Iris pigment epithelial cell (primary cell): Measurements from ENCODE around the gene DAPK3.
"Not testable (repeated sequence)": the region's sequence is repeated elsewhere in the genome, so short reads cannot be mapped to it uniquely, and the experiment has no call there.

Experiments
- DNase-seq: peaks from one replicate; pipeline ENCODE4 v3.0.0-alpha.2; 2011; ENCODE audit warnings: low read depth

Gene DAPK3

DNA sequence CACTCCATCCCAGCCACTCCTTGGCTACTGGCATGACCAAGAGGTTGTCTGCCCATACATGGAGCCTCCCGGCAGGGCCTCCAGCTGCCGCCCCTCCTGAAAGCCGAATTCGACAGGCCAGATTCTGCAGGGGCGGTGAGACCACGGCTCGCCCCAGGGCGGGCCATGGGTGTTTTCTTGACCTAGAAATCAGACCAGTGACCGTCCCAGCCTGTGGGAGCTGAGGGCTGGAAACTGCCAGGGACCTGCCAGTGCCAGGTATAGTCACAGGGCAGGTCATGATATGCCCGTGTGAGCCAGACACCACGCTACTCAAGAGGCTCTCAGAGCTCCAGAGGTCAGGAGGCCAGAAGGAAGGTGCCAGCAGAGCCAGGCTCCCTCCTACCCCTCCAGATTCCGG is 16.8 kb downstream of the DAPK3 start:
- no peak for DNase-seq

GRCh38 chr19:3952755-3953276 is 18.1 kb downstream of the DAPK3 start:
- not testable (repeated sequence) for DNase-seq

- no peak for DNase-seq
Measured at GRCh38 chr19:3950871-3951861, 19.7 kb downstream of the DAPK3 start.

DNA sequence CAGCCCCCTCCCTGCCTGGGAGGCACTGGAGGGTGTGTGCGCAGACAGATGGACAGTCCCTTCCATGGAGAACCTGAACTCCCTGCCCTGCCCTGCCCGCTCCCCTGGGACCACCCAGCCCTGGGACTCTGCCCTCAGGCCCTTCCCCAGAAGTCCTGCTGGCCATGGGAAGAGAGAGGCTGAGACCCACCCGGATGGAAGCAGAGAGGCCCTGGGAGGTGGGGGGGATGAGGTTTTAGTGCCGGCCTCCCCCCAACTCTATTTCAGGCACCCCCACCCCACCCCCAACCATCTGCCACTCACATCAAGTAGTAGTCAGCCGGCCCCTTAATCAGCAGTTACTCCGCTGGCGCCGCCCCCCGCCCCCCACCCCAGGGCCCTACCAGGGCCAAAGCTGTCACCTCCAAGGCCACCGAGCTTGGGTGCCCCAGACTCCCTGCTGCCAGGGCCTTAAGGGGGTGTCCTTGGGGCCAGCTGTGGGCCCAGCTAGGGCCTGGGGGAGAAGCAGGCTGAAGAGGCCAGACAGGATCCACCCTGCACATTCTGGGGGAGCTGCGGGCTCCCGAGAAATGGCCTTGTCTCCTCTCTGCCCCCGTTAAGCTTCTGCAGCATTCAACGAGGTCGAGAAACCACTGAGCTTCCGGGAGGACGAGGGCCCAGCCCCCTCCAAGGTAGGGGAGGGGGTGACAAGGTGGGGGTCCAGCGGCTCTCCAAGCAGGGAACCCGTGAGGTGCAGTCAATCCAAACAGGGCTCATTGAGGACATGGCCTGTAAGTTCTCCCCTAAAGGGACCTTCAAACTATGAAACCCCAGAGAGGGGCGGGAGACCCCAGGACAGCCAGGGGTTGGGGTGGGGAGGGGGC is 20.7 kb downstream of the DAPK3 start:
- no peak for DNase-seq

GRCh38 chr19:3949294-3949693 is 21.6 kb downstream of the DAPK3 start:
- DNase-seq = no peak

DNA sequence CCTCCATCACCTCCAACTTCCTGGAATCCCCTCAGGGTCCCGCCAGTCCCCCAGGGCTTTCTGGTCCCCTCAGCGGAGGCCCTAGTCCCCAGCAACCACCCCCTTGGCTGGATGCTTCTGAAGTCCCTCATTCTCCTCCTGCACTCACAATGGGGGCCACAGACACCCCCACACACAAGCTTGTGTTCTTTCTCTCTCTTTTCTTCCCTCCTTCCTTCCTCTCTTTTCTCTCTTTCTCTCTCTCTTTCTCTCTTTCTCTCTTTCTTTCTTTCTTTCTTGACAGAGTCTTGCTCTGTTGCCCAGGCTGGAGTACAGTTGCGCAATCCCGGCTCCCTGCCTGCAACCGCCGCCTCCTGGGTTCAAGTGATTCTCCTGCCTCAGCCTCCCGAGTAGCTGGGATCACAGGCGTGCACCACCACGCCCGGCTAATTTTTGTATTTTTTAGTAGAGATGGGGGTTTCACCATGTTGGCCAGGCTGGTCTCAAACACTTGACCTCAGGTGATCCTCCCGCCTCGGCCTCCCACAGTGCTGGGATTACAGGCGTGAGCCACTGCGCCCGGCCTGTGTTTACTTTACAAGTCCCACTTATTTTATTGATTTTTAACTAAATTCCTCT is 23.5 kb downstream of the DAPK3 start:
- DNase-seq = not testable (repeated sequence)

GRCh38 chr19:3945838-3946237 is 25.1 kb downstream of the DAPK3 start:
- DNase-seq = peak; percentile 28

- DNase-seq = no peak
Measured at GRCh38 chr19:3944018-3944721, 26.7 kb downstream of the DAPK3 start.

- DNase-seq = no peak
Measured at GRCh38 chr19:3942790-3943409, 28.0 kb downstream of the DAPK3 start.

DNA sequence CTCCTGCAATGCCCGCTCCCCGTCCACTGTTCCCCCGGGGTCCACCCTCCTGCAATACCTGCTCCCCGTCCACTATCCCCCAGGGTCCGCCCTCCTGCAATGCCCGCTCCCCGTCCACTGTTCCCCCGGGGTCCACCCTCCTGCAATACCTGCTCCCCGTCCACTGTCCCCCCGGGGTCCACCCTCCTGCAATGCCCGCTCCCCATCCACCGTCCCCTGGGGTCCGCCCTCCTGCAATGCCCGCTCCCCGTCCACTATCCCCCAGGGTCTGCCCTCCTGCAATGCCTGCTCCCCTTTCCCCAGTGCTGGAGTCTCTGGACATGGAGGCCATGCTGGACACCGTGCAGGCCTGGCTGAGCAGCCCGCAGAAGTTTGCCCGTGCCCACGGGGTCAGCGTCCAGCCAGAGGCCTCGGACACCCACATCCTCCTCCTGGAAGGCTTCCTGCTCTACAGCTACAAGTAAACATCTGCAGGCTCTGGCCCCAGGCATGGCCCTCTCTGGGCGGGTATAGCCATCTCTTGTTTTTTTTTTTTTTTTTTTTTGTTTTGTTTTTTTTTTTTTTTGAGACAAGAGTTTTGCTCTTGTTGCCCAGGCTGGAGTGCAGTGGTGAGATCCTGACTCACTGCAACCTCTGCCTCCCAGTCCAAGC is 32.5 kb downstream of the DAPK3 start:
- not testable (repeated sequence) for DNase-seq

GRCh38 chr19:3936506-3937442 is 34.1 kb downstream of the DAPK3 start:
- no peak for DNase-seq

- DNase-seq = no peak
Measured at GRCh38 chr19:3932931-3933810, 37.7 kb downstream of the DAPK3 start, which contains the start of gene NMRK2. Gene NMRK2 (plus strand): TSS chr19:3933069. CDS start chr19:3933672, 603 bp downstream.

- DNase-seq = no peak
Measured at GRCh38 chr19:3931041-3931440, 39.9 kb downstream of the DAPK3 start.

DNA sequence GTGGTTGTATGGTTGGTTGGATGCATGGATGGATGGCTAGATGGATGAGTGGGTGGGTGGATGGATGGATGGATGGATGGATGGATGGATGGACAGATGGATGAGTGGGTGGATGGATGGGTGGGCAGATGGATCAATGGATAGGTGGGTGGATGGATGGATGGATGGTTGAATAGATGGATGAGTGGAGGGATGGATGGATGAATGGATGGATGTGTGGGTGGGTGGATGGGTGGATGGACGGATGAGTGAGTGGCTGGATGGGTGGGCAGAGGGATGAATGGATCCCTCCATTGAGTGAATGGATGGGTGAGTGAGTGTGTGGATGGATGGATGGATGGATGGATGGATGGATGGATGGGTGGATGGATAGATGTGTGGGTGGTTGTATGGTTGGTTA is 47.0 kb downstream of the DAPK3 start:
- DNase-seq = no peak

DNA sequence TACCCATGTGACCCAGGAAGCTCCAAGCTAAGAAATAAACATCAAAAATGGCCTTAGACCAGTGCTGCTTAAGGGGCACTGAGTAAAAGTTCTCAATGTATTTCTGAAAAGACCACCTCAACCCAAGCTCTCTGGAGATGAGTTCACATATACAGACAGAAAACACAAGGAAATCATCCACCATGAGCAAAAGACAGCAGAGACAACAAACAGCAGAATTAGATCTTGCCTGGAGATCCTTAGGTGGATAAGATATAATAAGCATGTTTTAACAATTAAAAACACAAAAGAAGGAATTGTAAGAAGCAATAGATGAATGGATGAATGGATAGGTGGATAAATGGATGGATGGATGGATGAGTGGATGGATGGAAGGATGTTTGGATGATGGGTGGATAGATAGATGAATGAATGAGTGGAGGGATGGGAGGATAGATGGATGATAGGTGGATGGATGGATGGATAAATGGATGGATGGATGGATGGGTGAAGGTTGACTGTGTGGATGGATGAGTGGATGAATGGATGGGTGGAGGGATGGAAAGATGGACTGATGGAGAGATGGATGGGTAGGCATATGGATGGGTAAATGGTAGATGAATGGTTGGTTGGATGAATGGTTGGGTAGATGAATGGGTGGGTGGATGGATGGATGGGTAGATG is 47.7 kb downstream of the DAPK3 start:
- DNase-seq = no peak

DNA sequence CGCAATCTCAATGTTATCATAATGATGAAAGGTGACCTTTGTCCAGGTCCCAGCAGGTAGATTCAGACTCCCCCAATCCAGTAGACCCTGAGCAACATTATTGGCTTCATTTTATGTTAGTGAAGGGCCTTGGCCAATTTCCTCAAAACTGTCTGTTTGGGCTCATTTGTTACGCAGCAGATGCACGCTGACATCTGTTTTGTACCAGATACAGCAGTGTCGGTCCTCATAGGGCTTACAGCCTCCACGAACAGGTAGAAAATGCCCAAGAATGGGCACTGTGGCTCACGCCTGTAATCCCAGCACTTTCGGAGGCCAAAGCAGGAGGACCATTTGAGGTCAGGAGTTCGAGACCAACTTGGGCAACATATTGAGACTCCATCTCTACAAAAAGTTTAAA is 51.1 kb downstream of the DAPK3 start:
- DNase-seq = no peak

DNA sequence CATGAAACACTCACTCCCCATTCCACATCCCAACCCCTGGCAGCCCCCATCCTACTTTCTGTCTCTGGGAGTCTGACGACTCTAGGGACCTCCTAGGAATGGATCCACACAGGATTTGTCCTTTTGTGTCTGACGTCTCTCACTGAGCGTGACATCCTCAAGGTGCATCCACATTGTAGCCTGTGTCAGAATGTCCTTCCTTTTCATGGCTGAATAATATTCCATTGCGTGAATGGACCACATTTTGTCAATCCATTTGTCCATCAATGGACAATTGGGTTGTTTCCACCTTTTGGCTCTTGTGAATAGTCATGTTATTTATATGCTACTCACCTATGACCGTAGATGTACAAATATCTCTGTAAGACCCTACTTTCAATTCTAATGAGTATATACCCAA is 54.9 kb downstream of the DAPK3 start:
- DNase-seq = no peak

DNA sequence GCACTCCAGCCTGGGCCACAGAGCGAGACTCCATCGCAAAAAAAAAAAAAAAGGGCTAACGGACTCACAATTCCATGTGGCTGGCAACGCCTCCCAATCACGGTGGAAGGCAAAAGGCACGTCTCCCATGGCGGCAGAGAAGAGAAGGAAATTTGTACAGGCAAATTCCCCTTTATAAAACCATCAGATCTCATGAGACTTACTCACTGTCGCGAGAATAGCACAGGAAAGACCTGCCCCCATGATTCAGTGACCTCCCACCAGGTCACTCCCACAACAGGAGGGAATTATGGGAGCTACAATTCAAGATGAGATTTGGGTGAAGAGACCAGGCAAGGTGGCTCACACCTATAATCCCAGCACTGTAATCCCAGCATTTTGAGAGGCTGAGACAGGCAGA is 56.7 kb downstream of the DAPK3 start:
- no peak for DNase-seq
